Measurements from ENCODE around the gene PTPRN2.

The PTPRN2 gene

GRCh38 chr7:157794746-157795065 is 792.9 kb downstream of the PTPRN2 start:
- H3K79me1 ChIP-seq (ENCODE audit: low read depth, low read length): no peaks in the 10 kb centered on the region
- H2BK12ac ChIP-seq (ENCODE audit: low read length): no peak overlapping the region
- H2BK5ac ChIP-seq (ENCODE audit: low read length): no peak overlapping the region
- H2AFZ ChIP-seq (ENCODE audit: low read length): peak overlapping the region; percentile 70
- no peak overlapping the region for H4K91ac ChIP-seq (ENCODE audit: low read depth, low read length, poor library complexity)
- H2BK120ac ChIP-seq (ENCODE audit: low read depth, low read length): no peak overlapping the region
- H2BK15ac ChIP-seq (ENCODE audit: low read length): no peak overlapping the region
- H3K9me3 ChIP-seq (replicated peaks in 1 of 2; ENCODE audit: control insufficient read depth in 2 of 2, insufficient read depth in 1 of 2, low read depth in 1 of 2, low read length in 2 of 2): peaks cover 0 to 3% of the 10 kb centered on the region in 2 donors
- WGBS, 2 donors (ENCODE audit: extremely low coverage in 2 of 2, insufficient read length in 2 of 2, insufficient replicate concordance in 1 of 2): no CpG with 5 or more reads among the region's 4 CpGs
- H3K18ac ChIP-seq (ENCODE audit: low read length): no peak overlapping the region
- no peak overlapping the region for H3K14ac ChIP-seq (ENCODE audit: low read length)
- peaks cover 13 to 15% of the 10 kb centered on the region in 2 donors for H3K4me1 ChIP-seq (ENCODE audit: control insufficient read depth in 2 of 2, insufficient read depth in 1 of 2, low read depth in 1 of 2, low read length in 2 of 2)
- H3K27ac ChIP-seq (replicated peaks; ENCODE audit: low read length): no peak overlapping the region
- peak overlapping the region; percentile 53 for H2AK5ac ChIP-seq (ENCODE audit: low read depth, low read length)
- H3K4me2 ChIP-seq (ENCODE audit: insufficient read depth, low read length, poor library complexity, severe bottlenecking): no peak overlapping the region
- no peak overlapping the region for H3K9ac ChIP-seq (ENCODE audit: low read depth, low read length, poor library complexity)
- peaks cover 0 to under 1% of the 10 kb centered on the region in 2 donors for H3K36me3 ChIP-seq (replicated peaks in 1 of 2; ENCODE audit: control insufficient read depth in 2 of 2, insufficient read depth in 2 of 2, low read length in 2 of 2)
- no peak overlapping the region for H3K23ac ChIP-seq (ENCODE audit: low read depth, low read length, poor library complexity)
- H4K8ac ChIP-seq (ENCODE audit: low read depth, low read length): no peak overlapping the region
- no peak overlapping the region for H3K4ac ChIP-seq (ENCODE audit: low read length)
- H3K27me3 ChIP-seq (ENCODE audit: control insufficient read depth in 3 of 3, insufficient read depth in 3 of 3, low read depth in 1 of 3, low read length in 3 of 3): peaks cover 0 to 3% (median 0%) of the 10 kb centered on the region in 3 experiments
- H3K4me3 ChIP-seq (ENCODE audit: low read length in 2 of 2): no peak overlapping the region
- no peak for DNase-seq (ENCODE audit: low spot score)

DNA sequence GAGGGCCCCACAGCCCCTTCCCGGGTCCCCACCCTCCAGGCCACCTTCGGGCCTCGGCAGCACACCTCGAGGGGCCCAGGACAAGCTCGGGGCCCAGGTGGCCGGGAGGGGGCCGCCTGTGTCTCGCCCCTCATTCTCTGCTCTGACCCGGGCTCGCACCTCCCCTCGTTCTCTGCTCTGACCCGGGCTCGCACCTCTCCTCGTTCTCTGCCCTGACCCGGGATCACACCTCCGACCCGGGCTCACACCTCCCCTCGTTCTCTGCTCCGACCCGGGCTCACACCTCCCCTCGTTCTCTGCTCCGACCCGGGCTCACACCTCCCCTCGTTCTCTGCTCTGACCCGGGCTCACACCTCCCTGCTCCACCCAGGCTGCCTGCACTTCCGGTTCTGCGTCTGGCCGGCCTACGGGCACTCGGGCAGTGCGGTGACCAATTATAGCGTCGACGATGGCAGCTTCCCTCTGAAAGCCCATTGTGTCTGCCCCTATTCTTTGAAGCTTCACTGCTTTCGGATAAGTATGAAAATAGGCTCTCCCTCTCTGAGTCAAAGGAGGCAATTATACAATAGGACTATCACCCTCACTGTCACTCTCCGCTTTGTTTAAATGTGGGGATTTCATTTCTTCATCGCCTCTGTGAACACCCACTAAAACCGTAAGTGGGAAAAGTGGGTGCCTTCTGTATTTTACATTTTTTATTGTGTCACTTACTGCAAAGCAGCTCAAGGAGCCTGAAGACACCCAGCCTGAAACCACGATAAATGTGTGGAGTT is 793.5 kb downstream of the PTPRN2 start:
- Histone ChIP-seq H2BK5ac (ENCODE audit: low read length) (peak overlapping the region; percentile 45), H3K14ac (ENCODE audit: low read length) (no peak overlapping the region), H4K91ac (ENCODE audit: low read depth, low read length, poor library complexity) (no peak overlapping the region), H2BK120ac (ENCODE audit: low read depth, low read length) (no peak overlapping the region), H3K36me3 (replicated peaks in 1 of 2; ENCODE audit: control insufficient read depth in 2 of 2, insufficient read depth in 2 of 2, low read length in 2 of 2) (peaks cover 0 to 4% of the 10 kb centered on the region in 2 donors), H2BK15ac (ENCODE audit: low read length) (no peak overlapping the region), H2AK5ac (ENCODE audit: low read depth, low read length) (peak overlapping the region; percentile 40), H3K27ac (replicated peaks; ENCODE audit: low read length) (no peak overlapping the region), H2BK12ac (ENCODE audit: low read length) (peak overlapping the region; percentile 10), H3K4me3 (ENCODE audit: low read length in 2 of 2) (no peak overlapping the region), H3K79me1 (ENCODE audit: low read depth, low read length) (no peaks in the 10 kb centered on the region), H3K4me1 (ENCODE audit: control insufficient read depth in 2 of 2, insufficient read depth in 1 of 2, low read depth in 1 of 2, low read length in 2 of 2) (peaks cover 15% of the 10 kb centered on the region in 2 donors), H4K8ac (ENCODE audit: low read depth, low read length) (no peak overlapping the region), H3K18ac (ENCODE audit: low read length) (peak overlapping the region; percentile 55), H2AFZ (ENCODE audit: low read length) (peak overlapping the region; percentile 70), H3K9me3 (replicated peaks in 1 of 2; ENCODE audit: control insufficient read depth in 2 of 2, insufficient read depth in 1 of 2, low read depth in 1 of 2, low read length in 2 of 2) (peaks cover 0 to 6% of the 10 kb centered on the region in 2 donors), H3K4ac (ENCODE audit: low read length) (peak overlapping the region; percentile 69), H3K9ac (ENCODE audit: low read depth, low read length, poor library complexity) (no peak overlapping the region), H3K27me3 (ENCODE audit: control insufficient read depth in 3 of 3, insufficient read depth in 3 of 3, low read depth in 1 of 3, low read length in 3 of 3) (peaks cover 0 to 6% (median 0%) of the 10 kb centered on the region in 3 experiments), H3K4me2 (ENCODE audit: insufficient read depth, low read length, poor library complexity, severe bottlenecking) (no peak overlapping the region), H3K23ac (ENCODE audit: low read depth, low read length, poor library complexity) (peak overlapping the region; percentile 17)
- no CpG with 5 or more reads among the region's 39 CpGs for WGBS, 2 donors (ENCODE audit: extremely low coverage in 2 of 2, insufficient read length in 2 of 2, insufficient replicate concordance in 1 of 2)
- no peak for DNase-seq (ENCODE audit: low spot score)

- peaks cover 0 to 6% of the 10 kb centered on the region in 2 donors for H3K9me3 ChIP-seq (replicated peaks in 1 of 2; ENCODE audit: control insufficient read depth in 2 of 2, insufficient read depth in 1 of 2, low read depth in 1 of 2, low read length in 2 of 2)
- H2AFZ ChIP-seq (ENCODE audit: low read length): no peak overlapping the region
- H2BK12ac ChIP-seq (ENCODE audit: low read length): no peak overlapping the region
- H2BK15ac ChIP-seq (ENCODE audit: low read length): no peak overlapping the region
- H3K36me3 ChIP-seq (replicated peaks in 1 of 2; ENCODE audit: control insufficient read depth in 2 of 2, insufficient read depth in 2 of 2, low read length in 2 of 2): peaks cover 0 to 4% of the 10 kb centered on the region in 2 donors
- no peak overlapping the region for H3K9ac ChIP-seq (ENCODE audit: low read depth, low read length, poor library complexity)
- DNase-seq (ENCODE audit: low spot score): no peak
- no peak overlapping the region for H2AK5ac ChIP-seq (ENCODE audit: low read depth, low read length)
- H2BK120ac ChIP-seq (ENCODE audit: low read depth, low read length): no peak overlapping the region
- H3K4ac ChIP-seq (ENCODE audit: low read length): no peak overlapping the region
- no peak overlapping the region for H3K27ac ChIP-seq (replicated peaks; ENCODE audit: low read length)
- H3K4me2 ChIP-seq (ENCODE audit: insufficient read depth, low read length, poor library complexity, severe bottlenecking): no peak overlapping the region
- H3K79me1 ChIP-seq (ENCODE audit: low read depth, low read length): no peaks in the 10 kb centered on the region
- no peak overlapping the region for H4K91ac ChIP-seq (ENCODE audit: low read depth, low read length, poor library complexity)
- no peak overlapping the region for H3K18ac ChIP-seq (ENCODE audit: low read length)
- H4K8ac ChIP-seq (ENCODE audit: low read depth, low read length): no peak overlapping the region
- H3K4me1 ChIP-seq (ENCODE audit: control insufficient read depth in 2 of 2, insufficient read depth in 1 of 2, low read depth in 1 of 2, low read length in 2 of 2): peaks cover 15% of the 10 kb centered on the region in 2 donors
- H3K4me3 ChIP-seq (ENCODE audit: low read length in 2 of 2): no peak overlapping the region
- H3K27me3 ChIP-seq (ENCODE audit: control insufficient read depth in 3 of 3, insufficient read depth in 3 of 3, low read depth in 1 of 3, low read length in 3 of 3): peaks cover 0 to 4% (median 0%) of the 10 kb centered on the region in 3 experiments
- no peak overlapping the region for H3K23ac ChIP-seq (ENCODE audit: low read depth, low read length, poor library complexity)
- H3K14ac ChIP-seq (ENCODE audit: low read length): no peak overlapping the region
- H2BK5ac ChIP-seq (ENCODE audit: low read length): no peak overlapping the region
- WGBS, 2 donors (ENCODE audit: extremely low coverage in 2 of 2, insufficient read length in 2 of 2, insufficient replicate concordance in 1 of 2): no CpG with 5 or more reads among the region's 10 CpGs
Measured at GRCh38 chr7:157793087-157793353, 794.6 kb downstream of the PTPRN2 start.

- H3K23ac ChIP-seq (ENCODE audit: low read depth, low read length, poor library complexity): no peak overlapping the region
- H3K4me1 ChIP-seq (ENCODE audit: control insufficient read depth in 2 of 2, insufficient read depth in 1 of 2, low read depth in 1 of 2, low read length in 2 of 2): peaks cover 14 to 15% of the 10 kb centered on the region in 2 donors
- H2BK5ac ChIP-seq (ENCODE audit: low read length): no peak overlapping the region
- DNase-seq (ENCODE audit: low spot score): no peak
- H3K79me1 ChIP-seq (ENCODE audit: low read depth, low read length): no peaks in the 10 kb centered on the region
- peaks cover 0 to 4% (median 0%) of the 10 kb centered on the region in 3 experiments for H3K27me3 ChIP-seq (ENCODE audit: control insufficient read depth in 3 of 3, insufficient read depth in 3 of 3, low read depth in 1 of 3, low read length in 3 of 3)
- peak overlapping the region; percentile 84 for H3K18ac ChIP-seq (ENCODE audit: low read length)
- no peak overlapping the region for H3K4me2 ChIP-seq (ENCODE audit: insufficient read depth, low read length, poor library complexity, severe bottlenecking)
- H3K4me3 ChIP-seq (ENCODE audit: low read length in 2 of 2): no peak overlapping the region
- H2AK5ac ChIP-seq (ENCODE audit: low read depth, low read length): peak overlapping the region; percentile 86
- H3K36me3 ChIP-seq (replicated peaks in 1 of 2; ENCODE audit: control insufficient read depth in 2 of 2, insufficient read depth in 2 of 2, low read length in 2 of 2): peaks cover 0 to 4% of the 10 kb centered on the region in 2 donors
- no peak overlapping the region for H4K8ac ChIP-seq (ENCODE audit: low read depth, low read length)
- H3K9me3 ChIP-seq (replicated peaks in 1 of 2; ENCODE audit: control insufficient read depth in 2 of 2, insufficient read depth in 1 of 2, low read depth in 1 of 2, low read length in 2 of 2): peaks cover 0 to 6% of the 10 kb centered on the region in 2 donors
- no peak overlapping the region for H4K91ac ChIP-seq (ENCODE audit: low read depth, low read length, poor library complexity)
- H2BK15ac ChIP-seq (ENCODE audit: low read length): peak overlapping the region; percentile 92
- H3K4ac ChIP-seq (ENCODE audit: low read length): no peak overlapping the region
- no peak overlapping the region for H2AFZ ChIP-seq (ENCODE audit: low read length)
- WGBS, 2 donors (ENCODE audit: extremely low coverage in 2 of 2, insufficient read length in 2 of 2, insufficient replicate concordance in 1 of 2): no CpG with 5 or more reads among the region's 35 CpGs
- no peak overlapping the region for H3K9ac ChIP-seq (ENCODE audit: low read depth, low read length, poor library complexity)
- H2BK120ac ChIP-seq (ENCODE audit: low read depth, low read length): no peak overlapping the region
- no peak overlapping the region for H3K27ac ChIP-seq (replicated peaks; ENCODE audit: low read length)
- H3K14ac ChIP-seq (ENCODE audit: low read length): no peak overlapping the region
- H2BK12ac ChIP-seq (ENCODE audit: low read length): no peak overlapping the region
Measured at GRCh38 chr7:157792241-157793086, 795.2 kb downstream of the PTPRN2 start.
